Measurements from ENCODE around the gene GSTT2B.

Gene GSTT2B

GRCh38 chr22:24006914-24007214 is 45.9 kb upstream of the GSTT2B start:
- WGBS (ENCODE audit: insufficient coverage): 92% methylated on average over 6 of the region's 6 CpGs
- POLR2A ChIA-PET: no interaction called here
- no peak for DNase-seq
- H3K9me3 ChIP-seq (ENCODE audit: control extremely low read depth in 1 of 5, control insufficient read depth in 4 of 5, insufficient read depth in 2 of 5, low read depth in 1 of 5, low read length in 4 of 5): no peaks in the 10 kb centered on the region
- H3K36me3 ChIP-seq (ENCODE audit: control insufficient read depth in 4 of 4, insufficient read depth in 4 of 4, low read length in 3 of 4): no peaks in the 10 kb centered on the region
- H3K4me1 ChIP-seq (ENCODE audit: control extremely low read depth in 1 of 4, control insufficient read depth in 4 of 4, insufficient read depth in 4 of 4, low read length in 3 of 4): peaks cover 0 to 7% (median 5%) of the 10 kb centered on the region in 4 experiments
- CTCF ChIA-PET: no interaction called here
- H3K27me3 ChIP-seq (replicated peaks in 2 of 5; ENCODE audit: control insufficient read depth in 4 of 5, insufficient read depth in 5 of 5, low read length in 4 of 5): peaks cover 0 to 5% (median 0%) of the 10 kb centered on the region in 5 experiments
- no peak overlapping the region for H3K4me3 ChIP-seq (ENCODE audit: control insufficient read depth in 1 of 7, extremely low read depth in 1 of 7, insufficient read depth in 4 of 7, low read depth in 2 of 7, low read length in 6 of 7)
- no peak overlapping the region for H3K27ac ChIP-seq (ENCODE audit: insufficient read depth in 1 of 2, low read depth in 1 of 2, low read length in 2 of 2, poor library complexity in 1 of 2, severe bottlenecking in 2 of 2)

GRCh38 chr22:24006207-24006913 is 45.4 kb upstream of the GSTT2B start:
- Histone ChIP-seq H3K9me3 (ENCODE audit: control extremely low read depth in 1 of 5, control insufficient read depth in 4 of 5, insufficient read depth in 2 of 5, low read depth in 1 of 5, low read length in 4 of 5) (no peaks in the 10 kb centered on the region), H3K27me3 (replicated peaks in 2 of 5; ENCODE audit: control insufficient read depth in 4 of 5, insufficient read depth in 5 of 5, low read length in 4 of 5) (peaks cover 0 to 5% (median 0%) of the 10 kb centered on the region in 5 experiments), H3K27ac (ENCODE audit: insufficient read depth in 1 of 2, low read depth in 1 of 2, low read length in 2 of 2, poor library complexity in 1 of 2, severe bottlenecking in 2 of 2) (no peak overlapping the region), H3K36me3 (ENCODE audit: control insufficient read depth in 4 of 4, insufficient read depth in 4 of 4, low read length in 3 of 4) (no peaks in the 10 kb centered on the region), H3K4me3 (ENCODE audit: control insufficient read depth in 1 of 7, extremely low read depth in 1 of 7, insufficient read depth in 4 of 7, low read depth in 2 of 7, low read length in 6 of 7) (no peak overlapping the region), H3K4me1 (ENCODE audit: control extremely low read depth in 1 of 4, control insufficient read depth in 4 of 4, insufficient read depth in 4 of 4, low read length in 3 of 4) (peaks cover 0 to 4% (median 1%) of the 10 kb centered on the region in 4 experiments)
- CTCF ChIA-PET: no interaction called here
- POLR2A ChIA-PET: no interaction called here
- WGBS (ENCODE audit: insufficient coverage): 81% methylated on average over 10 of the region's 10 CpGs
- no peak for DNase-seq

GRCh38 chr22:24005201-24005600 is 44.2 kb upstream of the GSTT2B start, which contains the start of gene GSTT4:
Gene GSTT4, minus strand, starts transcription at chr22:24005453. Its CDS starts 97 bp downstream, at chr22:24005356.
- ChIA-PET POLR2A (no interaction called here), CTCF (no interaction called here)
- 91% methylated on average over 6 of the region's 6 CpGs for WGBS (ENCODE audit: insufficient coverage)
- H3K36me3 ChIP-seq (ENCODE audit: control insufficient read depth in 4 of 4, insufficient read depth in 4 of 4, low read length in 3 of 4): no peaks in the 10 kb centered on the region
- peaks cover 0 to 5% (median 0%) of the 10 kb centered on the region in 5 experiments for H3K27me3 ChIP-seq (replicated peaks in 2 of 5; ENCODE audit: control insufficient read depth in 4 of 5, insufficient read depth in 5 of 5, low read length in 4 of 5)
- no peaks in the 10 kb centered on the region for H3K4me1 ChIP-seq (ENCODE audit: control extremely low read depth in 1 of 4, control insufficient read depth in 4 of 4, insufficient read depth in 4 of 4, low read length in 3 of 4)
- H3K4me3 ChIP-seq (ENCODE audit: control insufficient read depth in 1 of 7, extremely low read depth in 1 of 7, insufficient read depth in 4 of 7, low read depth in 2 of 7, low read length in 6 of 7): no peak within 1 kb of the TSS
- no peaks in the 10 kb centered on the region for H3K9me3 ChIP-seq (ENCODE audit: control extremely low read depth in 1 of 5, control insufficient read depth in 4 of 5, insufficient read depth in 2 of 5, low read depth in 1 of 5, low read length in 4 of 5)
- DNase-seq: no peak
- no peak within 1 kb of the TSS for H3K27ac ChIP-seq (ENCODE audit: insufficient read depth in 1 of 2, low read depth in 1 of 2, low read length in 2 of 2, poor library complexity in 1 of 2, severe bottlenecking in 2 of 2)

- POLR2A ChIA-PET: no interaction called here
- 92% methylated on average over 9 of the region's 9 CpGs for WGBS (ENCODE audit: insufficient coverage)
- no peak for DNase-seq
- CTCF ChIA-PET: no interaction called here
- no peaks in the 10 kb centered on the region for H3K36me3 ChIP-seq (ENCODE audit: control insufficient read depth in 4 of 4, insufficient read depth in 4 of 4, low read length in 3 of 4)
- no peak overlapping the region for H3K27ac ChIP-seq (ENCODE audit: insufficient read depth in 1 of 2, low read depth in 1 of 2, low read length in 2 of 2, poor library complexity in 1 of 2, severe bottlenecking in 2 of 2)
- H3K27me3 ChIP-seq (replicated peaks in 2 of 5; ENCODE audit: control insufficient read depth in 4 of 5, insufficient read depth in 5 of 5, low read length in 4 of 5): peaks cover 0 to 5% (median 0%) of the 10 kb centered on the region in 5 experiments
- no peak overlapping the region for H3K4me3 ChIP-seq (ENCODE audit: control insufficient read depth in 1 of 7, extremely low read depth in 1 of 7, insufficient read depth in 4 of 7, low read depth in 2 of 7, low read length in 6 of 7)
- H3K4me1 ChIP-seq (ENCODE audit: control extremely low read depth in 1 of 4, control insufficient read depth in 4 of 4, insufficient read depth in 4 of 4, low read length in 3 of 4): no peaks in the 10 kb centered on the region
- no peaks in the 10 kb centered on the region for H3K9me3 ChIP-seq (ENCODE audit: control extremely low read depth in 1 of 5, control insufficient read depth in 4 of 5, insufficient read depth in 2 of 5, low read depth in 1 of 5, low read length in 4 of 5)
Observed at GRCh38 chr22:24003887-24004286, 42.9 kb upstream of the GSTT2B start.

- H3K27me3 ChIP-seq (replicated peaks in 2 of 5; ENCODE audit: control insufficient read depth in 4 of 5, insufficient read depth in 5 of 5, low read length in 4 of 5): peaks cover 0 to 5% (median 0%) of the 10 kb centered on the region in 5 experiments
- DNase-seq: no peak
- H3K9me3 ChIP-seq (ENCODE audit: control extremely low read depth in 1 of 5, control insufficient read depth in 4 of 5, insufficient read depth in 2 of 5, low read depth in 1 of 5, low read length in 4 of 5): no peaks in the 10 kb centered on the region
- ChIA-PET CTCF (interaction anchor here (0.7 kb wide), 1 partner anchor 10 kb away, joined by 3 read pairs; no protein-coding TSS in a partner anchor), POLR2A (no interaction called here)
- no peaks in the 10 kb centered on the region for H3K36me3 ChIP-seq (ENCODE audit: control insufficient read depth in 4 of 4, insufficient read depth in 4 of 4, low read length in 3 of 4)
- no peaks in the 10 kb centered on the region for H3K4me1 ChIP-seq (ENCODE audit: control extremely low read depth in 1 of 4, control insufficient read depth in 4 of 4, insufficient read depth in 4 of 4, low read length in 3 of 4)
- H3K27ac ChIP-seq (ENCODE audit: insufficient read depth in 1 of 2, low read depth in 1 of 2, low read length in 2 of 2, poor library complexity in 1 of 2, severe bottlenecking in 2 of 2): no peak overlapping the region
- WGBS (ENCODE audit: insufficient coverage): 92% methylated on average over 4 of the region's 5 CpGs
- H3K4me3 ChIP-seq (ENCODE audit: control insufficient read depth in 1 of 7, extremely low read depth in 1 of 7, insufficient read depth in 4 of 7, low read depth in 2 of 7, low read length in 6 of 7): no peak overlapping the region
Observed at GRCh38 chr22:24002851-24003250, 41.9 kb upstream of the GSTT2B start.

GRCh38 chr22:24002272-24002671 is 41.3 kb upstream of the GSTT2B start:
- Histone ChIP-seq H3K36me3 (ENCODE audit: control insufficient read depth in 4 of 4, insufficient read depth in 4 of 4, low read length in 3 of 4) (no peaks in the 10 kb centered on the region), H3K9me3 (ENCODE audit: control extremely low read depth in 1 of 5, control insufficient read depth in 4 of 5, insufficient read depth in 2 of 5, low read depth in 1 of 5, low read length in 4 of 5) (no peaks in the 10 kb centered on the region), H3K27me3 (replicated peaks in 2 of 5; ENCODE audit: control insufficient read depth in 4 of 5, insufficient read depth in 5 of 5, low read length in 4 of 5) (peaks cover 0 to 5% (median 0%) of the 10 kb centered on the region in 5 experiments), H3K27ac (ENCODE audit: insufficient read depth in 1 of 2, low read depth in 1 of 2, low read length in 2 of 2, poor library complexity in 1 of 2, severe bottlenecking in 2 of 2) (no peak overlapping the region), H3K4me1 (ENCODE audit: control extremely low read depth in 1 of 4, control insufficient read depth in 4 of 4, insufficient read depth in 4 of 4, low read length in 3 of 4) (no peaks in the 10 kb centered on the region), H3K4me3 (ENCODE audit: control insufficient read depth in 1 of 7, extremely low read depth in 1 of 7, insufficient read depth in 4 of 7, low read depth in 2 of 7, low read length in 6 of 7) (no peak overlapping the region)
- DNase-seq: no peak
- CTCF ChIA-PET: interaction anchor here (0.7 kb wide), 1 partner anchor 10 kb away, joined by 3 read pairs; no protein-coding TSS in a partner anchor
- 93% methylated on average over 6 of the region's 10 CpGs for WGBS (ENCODE audit: insufficient coverage)
- POLR2A ChIA-PET: no interaction called here

- no peaks in the 10 kb centered on the region for H3K9me3 ChIP-seq (ENCODE audit: control extremely low read depth in 1 of 5, control insufficient read depth in 4 of 5, insufficient read depth in 2 of 5, low read depth in 1 of 5, low read length in 4 of 5)
- POLR2A ChIA-PET: no interaction called here
- WGBS (ENCODE audit: insufficient coverage): 86% methylated on average over 6 of the region's 9 CpGs
- H3K4me3 ChIP-seq (ENCODE audit: control insufficient read depth in 1 of 7, extremely low read depth in 1 of 7, insufficient read depth in 4 of 7, low read depth in 2 of 7, low read length in 6 of 7): no peak overlapping the region
- no peak overlapping the region for H3K27ac ChIP-seq (ENCODE audit: insufficient read depth in 1 of 2, low read depth in 1 of 2, low read length in 2 of 2, poor library complexity in 1 of 2, severe bottlenecking in 2 of 2)
- no peak for DNase-seq
- H3K27me3 ChIP-seq (replicated peaks in 2 of 5; ENCODE audit: control insufficient read depth in 4 of 5, insufficient read depth in 5 of 5, low read length in 4 of 5): peaks cover 0 to 5% (median 0%) of the 10 kb centered on the region in 5 experiments
- no peaks in the 10 kb centered on the region for H3K4me1 ChIP-seq (ENCODE audit: control extremely low read depth in 1 of 4, control insufficient read depth in 4 of 4, insufficient read depth in 4 of 4, low read length in 3 of 4)
- no peaks in the 10 kb centered on the region for H3K36me3 ChIP-seq (ENCODE audit: control insufficient read depth in 4 of 4, insufficient read depth in 4 of 4, low read length in 3 of 4)
- CTCF ChIA-PET: no interaction called here
Observed at GRCh38 chr22:24001314-24001713, 40.3 kb upstream of the GSTT2B start.

All from common myeloid progenitor, CD34-positive (primary cell).